ENCODE data around the gene TRAF3.

DNA sequence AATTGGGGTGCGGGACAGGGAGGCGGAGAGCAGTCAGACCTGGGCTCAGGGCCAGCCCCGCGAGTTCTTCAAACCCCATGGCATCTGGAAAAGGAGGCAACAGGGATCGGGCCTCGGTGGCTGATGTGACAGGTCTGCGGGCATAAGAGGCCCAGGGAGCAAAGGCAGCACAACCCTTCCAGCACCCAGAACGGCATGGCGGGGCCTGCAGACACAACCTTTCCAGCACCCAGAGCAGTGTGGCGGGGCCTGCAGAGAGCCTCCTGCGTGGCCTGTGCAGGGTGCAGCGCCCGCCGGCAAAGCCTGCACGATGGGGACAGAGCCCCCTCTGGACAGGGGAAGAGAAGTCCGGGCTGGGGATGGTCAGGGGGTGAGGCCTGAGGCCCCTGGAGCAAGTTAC lies 26.2 kb upstream of the TRAF3 start:
- TF ChIP-seq POLR2A (IDR thresholded peaks at IDR 0.05; ENCODE audit: low read length): no peak
- no peak for TF ChIP-seq GATA1 (IDR thresholded peaks at IDR 0.05; ENCODE audit: low read depth, low read length)
